Stimulated activated CD4-positive, alpha-beta T cell treated with anti-CD3 and anti-CD28 coated beads, Interleukin-15, amount 100 ng/mL, for 48 hours (primary cell): ENCODE data around the gene RASGRF1.
"Not testable (repeated sequence)": the region's sequence is repeated elsewhere in the genome, so short reads cannot be mapped to it uniquely, and the experiment has no call there.

ENCODE experiments used
- DNase-seq, 2 donors: peaks; one replicate each; pipeline ENCODE4 v3.0.0-alpha.2; 2020; ENCODE audit warnings: low read depth in 2 of 2

Gene RASGRF1

GRCh38 chr15:79090487-79091203 lies at the start of gene RASGRF1:
TSS of gene RASGRF1 (minus strand) at chr15:79090780. CDS start at chr15:79090498, 282 bp downstream.
- DNase-seq: no peak

GRCh38 chr15:79136434-79137046 lies 46.0 kb upstream of the RASGRF1 start:
- no peak for DNase-seq

- no peak for DNase-seq
These were observed 42.7 kb upstream of the RASGRF1 start for GRCh38 chr15:79133309-79133708.

GRCh38 chr15:79132770-79133169 lies 42.2 kb upstream of the RASGRF1 start:
- no peak for DNase-seq

- DNase-seq: no peak
These were observed 41.8 kb upstream of the RASGRF1 start for GRCh38 chr15:79132361-79132760.

GRCh38 chr15:79130535-79131130 lies 40.1 kb upstream of the RASGRF1 start:
- DNase-seq: no peak

GRCh38 chr15:79129235-79129634 lies 38.7 kb upstream of the RASGRF1 start:
- DNase-seq: no peak

GRCh38 chr15:79128556-79128955 lies 38.0 kb upstream of the RASGRF1 start:
- DNase-seq: no peak

- DNase-seq: no peak
These were observed 33.8 kb upstream of the RASGRF1 start for GRCh38 chr15:79124388-79124787.

GRCh38 chr15:79122991-79123390 lies 32.4 kb upstream of the RASGRF1 start:
- no peak for DNase-seq

GRCh38 chr15:79122391-79122790 lies 31.8 kb upstream of the RASGRF1 start:
- DNase-seq: no peak

GRCh38 chr15:79121571-79121970 lies 31.0 kb upstream of the RASGRF1 start:
- no peak for DNase-seq

- DNase-seq: no peak
These were observed 27.0 kb upstream of the RASGRF1 start for GRCh38 chr15:79117442-79118204.

- no peak for DNase-seq
These were observed 26.2 kb upstream of the RASGRF1 start for GRCh38 chr15:79116771-79117170.

GRCh38 chr15:79115986-79116665 lies 25.5 kb upstream of the RASGRF1 start:
- DNase-seq: no peak

GRCh38 chr15:79113831-79114230 lies 23.3 kb upstream of the RASGRF1 start:
- no peak for DNase-seq

- DNase-seq: not testable (repeated sequence)
These were observed 20.8 kb upstream of the RASGRF1 start for GRCh38 chr15:79111404-79111803.

GRCh38 chr15:79105141-79105540 lies 14.6 kb upstream of the RASGRF1 start:
- DNase-seq: no peak

GRCh38 chr15:79102595-79102994 lies 12.0 kb upstream of the RASGRF1 start:
- no peak for DNase-seq

- DNase-seq: no peak
These were observed 11.4 kb upstream of the RASGRF1 start for GRCh38 chr15:79101866-79102581.

GRCh38 chr15:79099692-79100091 lies 9.1 kb upstream of the RASGRF1 start:
- no peak for DNase-seq
